ENCODE measurements around the gene IGSF21.

- TF ChIP-seq, protein P1, sequence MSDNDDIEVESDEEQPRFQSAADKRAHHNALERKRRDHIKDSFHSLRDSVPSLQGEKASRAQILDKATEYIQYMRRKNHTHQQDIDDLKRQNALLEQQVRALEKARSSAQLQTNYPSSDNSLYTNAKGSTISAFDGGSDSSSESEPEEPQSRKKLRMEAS (IDR thresholded peaks at IDR 0.05; ENCODE audit: insufficient read depth, insufficient read length) = no peak
- TF ChIP-seq CTCF (IDR thresholded peaks at IDR 0.05; ENCODE audit: extremely low read depth in 1 of 2, insufficient read depth in 1 of 2, low read depth in 1 of 2, low read length in 2 of 2) = no peak
- no peak for TF ChIP-seq POLR2A (IDR thresholded peaks at IDR 0.05; ENCODE audit: low read depth, low read length)
These were observed 272.7 kb downstream of the IGSF21 start for GRCh38 chr1:18380288-18380687.
